GM19099 (cell line): Measurements from ENCODE around the gene TNFSF13.

Experiments used
- POLR2A ChIP-seq: IDR thresholded peaks from 3 replicates; pipeline ENCODE4 v1.6.1; 2011; ENCODE audit warnings: low read depth; ENCODE audit not compliant: insufficient read length; ENCODE audit errors: extremely low read depth

TNFSF13 gene

DNA sequence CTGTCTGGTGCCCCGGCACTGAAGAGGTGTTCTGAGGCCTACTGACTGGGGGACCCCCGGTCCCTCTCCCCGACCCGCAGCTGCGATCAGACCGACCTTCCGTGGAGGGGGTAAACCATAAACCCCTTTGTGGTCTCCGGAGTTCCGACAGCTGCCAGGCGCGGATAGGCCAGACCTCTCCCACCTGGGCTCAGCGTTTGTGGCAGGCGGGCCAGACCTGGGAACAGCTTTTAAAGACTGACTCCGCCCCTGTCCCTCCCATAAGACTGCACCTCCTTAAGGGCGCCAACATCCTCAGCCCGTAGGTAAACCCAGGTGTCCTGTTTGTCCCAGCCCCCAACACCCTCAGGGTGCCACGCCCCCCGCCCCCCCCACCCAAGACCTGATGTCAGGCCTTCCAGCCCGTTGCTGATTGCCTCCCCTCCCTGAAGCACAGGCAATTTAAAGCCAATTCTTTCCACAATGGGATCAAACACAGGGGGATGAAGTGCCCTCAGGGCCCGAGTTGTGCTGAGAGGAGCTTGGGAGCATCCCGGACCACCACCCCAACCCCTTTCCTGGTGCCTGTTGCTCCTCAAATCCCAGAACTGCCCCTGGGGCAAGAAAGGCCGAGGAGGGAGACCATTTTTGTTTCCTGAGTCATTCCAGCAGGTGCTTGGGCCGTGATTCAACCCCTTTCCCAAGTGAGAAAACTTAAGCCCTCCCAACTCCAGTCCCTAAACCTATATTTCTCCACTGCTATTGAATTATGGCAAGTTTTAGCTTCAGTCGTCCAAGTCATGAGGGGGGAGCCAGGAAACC lies 31.5 kb downstream of the TNFSF13 start, which contains the start of gene SOX15:
Gene SOX15, minus strand, starts transcription at position 204 of the 801 bp plus-strand sequence. CDS start 418 bp downstream, outside the sequence.
- TF ChIP-seq POLR2A: no peak

GRCh38 chr17:7590743-7591142 lies 32.2 kb downstream of the TNFSF13 start:
- no peak for TF ChIP-seq POLR2A

GRCh38 chr17:7591596-7591995 lies 33.0 kb downstream of the TNFSF13 start:
- no peak for TF ChIP-seq POLR2A

DNA sequence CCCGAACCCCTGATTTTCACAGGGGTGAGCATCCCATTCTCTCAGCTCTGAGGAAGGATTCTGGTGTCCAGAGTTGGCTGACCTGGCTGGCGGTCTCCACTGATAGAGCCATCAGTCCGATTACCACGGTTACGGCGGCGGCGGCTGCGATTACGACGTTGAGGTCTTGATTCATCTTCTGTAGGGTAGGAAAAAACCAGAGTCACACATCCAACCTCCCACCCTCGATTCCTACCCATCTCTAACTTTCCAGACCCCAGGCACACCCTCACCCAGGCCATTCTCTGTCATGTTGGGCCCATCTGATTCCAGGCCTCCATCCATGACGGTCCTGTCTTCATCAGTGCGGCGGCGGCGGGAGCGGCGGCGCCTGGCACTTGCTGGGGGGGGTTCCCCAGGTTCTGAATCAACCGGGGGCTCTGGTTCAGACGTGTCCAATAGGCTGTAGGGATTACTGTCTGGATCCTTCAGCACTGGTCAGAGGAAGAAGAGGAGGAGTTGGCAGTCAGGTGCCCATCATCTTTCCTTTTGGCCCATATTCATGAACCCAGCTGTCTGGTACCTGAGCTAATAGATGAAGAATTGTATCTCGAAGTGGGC lies 34.0 kb downstream of the TNFSF13 start:
- TF ChIP-seq POLR2A: no peak

- TF ChIP-seq POLR2A: no peak
Observed at GRCh38 chr17:7593296-7593695, 34.7 kb downstream of the TNFSF13 start.

GRCh38 chr17:7606280-7606679 lies 47.7 kb downstream of the TNFSF13 start:
- TF ChIP-seq POLR2A: no peak

GRCh38 chr17:7610641-7611040 lies 52.1 kb downstream of the TNFSF13 start:
- no peak for TF ChIP-seq POLR2A
